ENCODE data around the gene CCNY.

The CCNY gene

GRCh38 chr10:35570397-35570796, 234.1 kb downstream of the CCNY start:
- H3K4me3 ChIP-seq (ENCODE audit: low read depth, low read length) = no peak overlapping the region
- TF ChIP-seq CTCF (IDR thresholded peaks at IDR 0.05; ENCODE audit: low read depth, low read length, missing control alignments) = no peak
- no peak for DNase-seq (ENCODE audit: low read depth)

- no peak for DNase-seq (ENCODE audit: low read depth)
- no peak for TF ChIP-seq CTCF (IDR thresholded peaks at IDR 0.05; ENCODE audit: low read depth, low read length, missing control alignments)
- no peak overlapping the region for H3K4me3 ChIP-seq (ENCODE audit: low read depth, low read length)
Measured at GRCh38 chr10:35572583-35572982, 236.3 kb downstream of the CCNY start.

GRCh38 chr10:35573796-35574195, 237.5 kb downstream of the CCNY start:
- TF ChIP-seq CTCF (IDR thresholded peaks at IDR 0.05; ENCODE audit: low read depth, low read length, missing control alignments) = no peak
- DNase-seq (ENCODE audit: low read depth) = no peak
- H3K4me3 ChIP-seq (ENCODE audit: low read depth, low read length) = no peak overlapping the region

GRCh38 chr10:35574924-35575352, 238.6 kb downstream of the CCNY start:
- TF ChIP-seq CTCF (IDR thresholded peaks at IDR 0.05; ENCODE audit: low read depth, low read length, missing control alignments) = peak; percentile 24
- no peak overlapping the region for H3K4me3 ChIP-seq (ENCODE audit: low read depth, low read length)
- no peak for DNase-seq (ENCODE audit: low read depth)

GRCh38 chr10:35575640-35576039, 239.3 kb downstream of the CCNY start:
- TF ChIP-seq CTCF (IDR thresholded peaks at IDR 0.05; ENCODE audit: low read depth, low read length, missing control alignments) = no peak
- no peak for DNase-seq (ENCODE audit: low read depth)
- H3K4me3 ChIP-seq (ENCODE audit: low read depth, low read length) = no peak overlapping the region

GRCh38 chr10:35576730-35577129, 240.4 kb downstream of the CCNY start:
- DNase-seq (ENCODE audit: low read depth) = no peak
- TF ChIP-seq CTCF (IDR thresholded peaks at IDR 0.05; ENCODE audit: low read depth, low read length, missing control alignments) = no peak
- H3K4me3 ChIP-seq (ENCODE audit: low read depth, low read length) = no peak overlapping the region

GRCh38 chr10:35577926-35578617, 241.8 kb downstream of the CCNY start:
- no peak for TF ChIP-seq CTCF (IDR thresholded peaks at IDR 0.05; ENCODE audit: low read depth, low read length, missing control alignments)
- H3K4me3 ChIP-seq (ENCODE audit: low read depth, low read length) = no peak overlapping the region
- no peak for DNase-seq (ENCODE audit: low read depth)

All from GM12864 (cell line).